HG02588 (cell line): ENCODE data around the gene LIPG.
"Not testable (repeated sequence)": the region's sequence is repeated elsewhere in the genome, so short reads cannot be mapped to it uniquely, and the experiment has no call there.

Source experiments
- ATAC-seq: cut with Tn5 transposase; IDR thresholded peaks from one replicate; pipeline ENCODE4 v1.9.1; 2021; ENCODE audit warnings: mild to moderate bottlenecking, moderate library complexity; ENCODE audit not compliant: unreplicated experiment

The LIPG gene

DNA sequence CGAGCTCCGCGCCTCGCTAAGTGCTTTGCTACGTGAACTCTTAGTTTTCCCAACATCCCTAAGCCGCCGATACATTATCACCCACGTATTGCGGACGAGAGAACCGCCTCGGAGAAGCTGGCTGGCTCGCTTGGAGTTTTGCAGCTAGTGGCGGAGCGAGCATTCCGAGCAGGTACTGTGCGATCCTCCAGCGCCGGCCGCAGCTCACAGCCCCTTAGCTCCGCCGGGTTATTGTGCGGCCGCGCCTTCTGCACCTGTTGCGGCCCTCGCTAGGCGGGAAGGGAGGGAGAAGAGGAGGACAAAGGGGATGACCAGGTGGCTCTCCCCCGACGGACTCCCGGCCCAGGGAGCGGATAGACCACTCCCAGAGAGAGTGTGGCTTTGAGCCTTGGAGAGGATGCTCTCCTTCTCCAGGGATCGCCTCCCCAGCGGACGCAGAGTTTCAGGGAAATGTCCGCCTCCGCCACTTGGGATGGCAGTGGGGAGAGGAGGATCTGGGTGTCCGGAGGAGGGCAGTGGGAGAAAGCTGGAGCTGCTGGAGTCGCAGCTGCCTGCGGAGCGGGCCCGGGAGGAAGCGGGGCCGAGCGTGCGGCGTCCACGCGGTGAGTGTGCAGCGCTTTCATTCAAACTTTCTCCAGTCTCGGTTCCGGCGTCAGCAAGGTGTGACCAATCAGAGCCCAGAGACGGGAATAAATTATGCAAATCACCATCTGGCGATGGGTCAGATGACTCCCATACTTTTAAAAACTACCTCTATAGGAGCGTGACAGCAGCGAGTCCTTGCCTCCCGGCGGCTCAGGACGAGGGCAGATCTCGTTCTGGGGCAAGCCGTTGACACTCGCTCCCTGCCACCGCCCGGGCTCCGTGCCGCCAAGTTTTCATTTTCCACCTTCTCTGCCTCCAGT, at the start of gene LIPG:
Gene LIPG (plus strand): TSS at position 769 of the 905 bp plus-strand sequence. CDS start 252 bp downstream, outside the sequence.
- peak; percentile 61 for ATAC-seq

- not testable (repeated sequence) for ATAC-seq
Observed at GRCh38 chr18:49512876-49513275, 49.0 kb upstream of the LIPG start.

- no peak for ATAC-seq
Observed at GRCh38 chr18:49514577-49514976, 47.3 kb upstream of the LIPG start.

DNA sequence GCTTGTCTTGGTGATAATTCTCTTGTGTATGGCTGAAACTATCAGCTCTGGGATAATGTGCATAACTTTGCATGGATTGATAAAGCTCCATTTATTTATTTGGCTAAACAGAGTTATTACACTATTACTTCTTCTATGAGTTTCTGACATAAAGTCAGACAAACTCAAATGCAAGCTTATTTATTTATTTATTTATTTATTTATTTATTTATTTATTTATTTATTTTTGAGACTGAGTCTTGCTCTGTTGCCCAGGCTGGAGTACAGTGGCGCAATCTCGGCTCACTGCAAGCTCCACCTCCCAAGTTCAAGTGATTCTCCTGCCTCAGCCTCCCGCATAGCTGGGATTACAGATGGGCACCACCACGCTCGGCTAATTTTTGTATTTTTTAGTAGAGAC, 46.9 kb upstream of the LIPG start:
- not testable (repeated sequence) for ATAC-seq

DNA sequence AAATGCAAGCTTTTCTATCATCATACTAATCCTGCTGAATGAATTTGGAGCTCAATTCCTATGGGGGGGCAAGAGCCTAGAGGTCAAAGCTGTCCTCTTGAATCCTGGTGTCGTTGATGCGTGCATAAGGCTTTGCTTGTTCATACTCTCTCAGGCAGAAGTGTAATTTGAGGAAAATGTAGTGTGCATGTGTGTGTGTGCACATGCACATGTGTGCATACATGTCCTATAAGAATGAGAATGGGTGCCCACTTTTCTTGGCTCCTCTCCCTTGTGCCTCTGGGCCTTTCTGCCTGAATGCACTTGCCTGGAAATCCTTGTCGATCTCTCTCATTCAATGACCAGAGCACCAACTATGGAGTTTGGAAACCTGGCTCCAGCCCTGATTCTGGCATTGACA, 46.3 kb upstream of the LIPG start:
- no peak for ATAC-seq

DNA sequence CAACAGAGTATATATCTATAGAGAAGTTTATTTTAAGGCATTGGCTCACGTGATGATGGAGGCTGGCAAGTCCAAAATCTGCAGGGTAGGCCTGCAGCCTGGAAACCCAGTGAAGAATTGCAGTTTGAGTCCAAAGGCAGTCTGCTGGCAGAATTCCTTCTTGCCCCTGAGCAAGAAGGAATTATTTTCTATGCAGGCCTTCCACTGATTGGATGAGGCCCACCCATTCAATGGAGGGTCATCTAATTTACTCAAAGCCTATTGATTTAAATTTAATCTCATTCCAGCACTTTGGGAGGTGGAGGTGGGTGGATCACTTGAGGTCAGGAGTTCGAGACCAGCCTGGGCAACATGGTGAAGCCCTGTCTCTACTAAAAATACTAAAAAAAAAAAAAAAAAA, 44.4 kb upstream of the LIPG start:
- no peak for ATAC-seq

- ATAC-seq, result no peak
Observed at GRCh38 chr18:49519101-49519971, 42.5 kb upstream of the LIPG start.

DNA sequence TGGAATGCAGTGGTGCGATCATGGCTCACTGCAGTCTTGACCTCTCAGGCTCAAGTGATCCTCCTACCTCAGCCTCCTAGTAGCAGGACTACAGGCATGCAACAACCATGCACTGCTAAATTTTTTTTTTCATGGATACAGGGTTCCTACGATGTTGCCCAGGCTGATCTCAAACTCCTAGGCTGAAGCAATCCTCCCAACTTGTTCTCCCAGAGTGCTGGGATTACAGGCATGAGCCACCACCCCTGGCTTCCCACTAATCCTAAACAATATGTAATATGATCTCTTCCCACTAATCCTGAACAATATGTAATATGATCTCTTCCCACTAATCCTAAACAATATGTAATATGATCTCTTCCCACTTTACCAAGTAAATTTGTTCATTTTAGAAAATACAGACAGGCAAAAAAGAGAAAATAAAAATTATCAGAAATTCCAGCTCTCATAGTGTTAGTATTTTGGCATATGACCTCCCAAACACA, 41.2 kb upstream of the LIPG start:
- no peak for ATAC-seq

GRCh38 chr18:49521216-49521835, 40.5 kb upstream of the LIPG start:
- ATAC-seq, result no peak

DNA sequence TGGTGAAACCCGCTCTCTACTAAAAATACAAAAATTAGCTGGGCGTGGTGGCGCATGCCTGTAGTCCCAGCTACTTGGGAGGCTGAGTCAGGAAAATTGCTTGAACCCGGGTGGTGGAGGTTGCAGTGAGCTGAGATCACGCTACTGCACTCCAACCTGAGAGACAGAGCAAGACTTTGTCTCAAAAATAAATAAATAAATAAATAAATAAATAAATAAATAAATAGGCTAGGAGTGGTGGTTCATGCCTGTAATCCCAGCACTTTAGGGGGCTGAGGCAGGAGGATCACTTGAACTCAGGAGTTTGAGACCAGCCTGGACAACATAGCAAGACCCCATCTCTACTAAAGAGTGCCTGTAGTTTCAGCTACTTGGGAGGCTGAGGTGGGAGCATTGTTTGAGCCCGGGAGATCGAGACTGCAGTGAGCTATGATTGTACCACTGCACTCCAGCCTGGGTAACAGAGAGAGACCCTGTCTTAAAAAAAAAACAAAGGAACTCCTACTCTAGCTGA, 38.2 kb upstream of the LIPG start:
- ATAC-seq, result not testable (repeated sequence)

DNA sequence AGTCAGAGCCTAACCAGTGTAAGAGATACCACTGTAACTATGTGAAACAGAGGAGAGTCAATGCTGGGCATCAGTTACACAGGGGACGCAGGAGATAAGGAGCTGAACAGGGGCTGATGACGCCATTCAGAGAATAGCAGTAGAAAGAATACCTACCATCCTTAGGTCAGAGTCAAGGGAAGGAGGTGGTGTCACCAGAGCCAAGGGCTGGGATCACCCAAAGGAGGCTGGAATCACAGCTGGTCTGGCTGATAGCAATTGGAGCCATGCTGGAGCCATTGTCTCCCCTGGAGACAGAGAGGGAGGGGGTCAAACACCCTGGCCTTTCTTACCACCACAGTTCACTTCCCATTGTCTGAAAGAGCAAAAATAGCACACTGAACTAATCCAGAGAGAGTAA, 37.5 kb upstream of the LIPG start:
- no peak for ATAC-seq

DNA sequence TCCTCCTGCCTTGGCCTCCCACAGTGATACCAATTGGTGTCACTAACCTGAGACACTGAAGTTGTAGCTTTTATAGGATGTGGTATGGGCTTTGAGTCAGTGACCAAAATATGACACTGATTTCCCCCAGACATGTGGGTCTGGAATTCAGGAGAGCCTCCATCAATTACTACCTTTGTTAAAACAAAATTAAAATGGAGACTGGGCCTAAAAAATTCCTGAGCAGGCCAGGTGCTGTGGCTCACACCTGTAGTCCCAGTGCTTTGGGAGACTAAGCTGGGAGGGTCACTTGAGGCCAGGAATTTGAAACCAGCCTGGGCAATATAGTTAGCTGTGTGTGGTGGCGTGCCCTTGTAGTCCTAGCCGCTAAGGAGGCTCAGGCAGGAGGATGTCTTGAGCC, 36.9 kb upstream of the LIPG start:
- ATAC-seq, result no peak

- no peak for ATAC-seq
Observed at GRCh38 chr18:49525981-49526380, 35.9 kb upstream of the LIPG start.

DNA sequence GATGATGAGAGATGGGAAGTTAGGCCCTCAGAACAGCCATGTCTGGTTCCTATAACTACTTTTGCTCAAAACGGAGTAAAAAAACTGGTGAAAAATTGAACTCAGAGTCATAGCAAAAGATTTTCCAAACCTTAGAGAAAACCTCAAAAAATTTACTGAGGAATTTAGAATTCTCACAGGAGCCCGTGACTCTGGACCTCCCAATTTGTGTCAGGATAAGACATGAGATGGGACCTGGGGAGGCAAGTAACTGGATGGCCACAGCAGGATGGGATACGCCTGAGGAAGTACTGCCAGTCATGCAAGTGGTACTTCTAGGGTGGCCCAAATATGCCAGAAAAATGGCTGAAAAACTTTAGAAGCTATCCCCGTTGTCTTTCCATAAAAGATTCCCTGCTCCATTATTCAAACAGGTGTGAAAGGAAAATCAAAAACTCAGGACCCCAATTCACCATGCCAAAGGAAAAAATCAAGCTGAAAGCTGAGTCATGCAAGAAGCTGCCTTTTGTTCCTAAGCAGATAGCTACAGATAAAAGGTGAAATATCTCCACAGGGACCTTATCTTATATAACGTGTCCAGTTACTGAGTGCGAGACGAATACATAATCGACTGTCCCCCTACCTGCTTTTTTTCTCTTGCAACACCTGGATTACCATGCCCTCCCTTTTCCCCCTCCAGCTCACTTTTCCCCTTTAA, 34.1 kb upstream of the LIPG start:
- no peak for ATAC-seq

DNA sequence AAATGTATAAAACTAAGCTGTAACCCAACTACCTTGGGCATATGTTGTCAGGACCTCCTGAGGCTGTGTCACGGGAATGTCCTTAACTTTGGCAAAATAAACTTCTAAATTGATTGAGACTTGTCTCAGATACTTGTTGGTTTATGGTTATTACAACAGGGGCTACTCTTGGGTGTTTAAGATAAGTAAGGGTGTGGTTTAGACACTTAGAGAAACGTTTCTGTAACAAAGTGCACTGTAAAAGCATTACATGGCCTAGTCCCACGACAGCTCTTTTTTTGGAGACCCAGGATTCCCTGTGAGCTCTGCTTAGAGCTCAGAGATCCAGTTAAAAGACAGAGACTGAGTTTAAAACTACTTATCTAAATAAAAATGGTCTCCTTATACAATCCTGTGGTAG, 32.3 kb upstream of the LIPG start:
- ATAC-seq, result no peak

DNA sequence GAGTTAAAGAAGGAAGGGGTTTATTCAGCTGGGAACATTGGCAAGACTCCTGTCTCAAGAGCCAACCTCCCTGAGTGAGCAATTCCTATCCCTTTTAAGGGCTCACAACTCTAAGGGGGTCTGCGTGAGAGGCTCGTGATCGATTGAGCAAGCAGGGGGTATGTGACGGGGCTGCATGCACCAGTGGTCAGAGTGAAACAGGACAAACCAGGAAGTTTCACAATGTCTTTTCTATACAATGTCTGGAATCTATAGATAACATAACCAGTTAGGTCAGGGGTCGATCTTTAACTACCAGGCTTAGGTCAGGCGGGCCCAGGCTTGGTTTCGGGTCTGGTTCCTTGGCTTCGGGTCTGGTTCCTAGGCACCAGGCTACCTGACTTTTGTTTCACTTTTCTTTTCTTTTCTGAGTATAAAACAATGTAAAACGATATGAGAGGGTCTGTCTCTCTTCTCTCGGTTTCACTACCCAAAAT, 30.1 kb upstream of the LIPG start:
- no peak for ATAC-seq

GRCh38 chr18:49534846-49535601, 26.8 kb upstream of the LIPG start:
- no peak for ATAC-seq

- no peak for ATAC-seq
Observed at GRCh38 chr18:49537232-49537896, 24.5 kb upstream of the LIPG start.

DNA sequence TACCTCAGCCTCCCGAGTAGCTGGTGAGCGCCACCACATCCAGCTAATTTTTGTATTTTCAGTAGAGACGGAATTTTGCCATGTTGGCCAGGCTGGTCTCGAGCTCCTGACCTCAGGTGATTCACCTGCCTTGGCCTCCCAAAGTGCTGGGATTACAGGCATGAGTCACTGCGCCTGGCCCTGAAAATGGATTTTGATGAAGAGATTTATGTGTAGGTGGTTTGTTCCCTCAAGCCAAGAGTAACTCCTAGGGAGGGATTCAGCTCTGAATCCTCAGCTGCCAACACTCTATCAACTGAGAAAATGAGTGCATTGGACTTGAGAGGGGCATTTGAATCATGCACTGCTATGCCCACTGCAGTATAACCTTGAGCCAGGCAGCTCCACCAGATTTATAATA, 17.5 kb upstream of the LIPG start:
- ATAC-seq, result no peak
